Muscle of leg (tissue), 11 donors: Measurements from ENCODE around the gene PRKN. TPM values are rescaled to one million over a fixed set of nuclear protein-coding genes. Genes with fewer than 3 reads are reported as not detected.
A peak's percentile ranks its signal among the peaks of the same experiment; 100 is the strongest.

Experiments
- DNase-seq: peaks from one replicate; pipeline ENCODE4 v3.0.0; 2013
- H3K27ac ChIP-seq: one replicate; pipeline ENCODE4 v1.5.1; 2013; ENCODE audit warnings: mild to moderate bottlenecking, low read length, control low read depth
- H3K27me3 ChIP-seq: one replicate; pipeline ENCODE4 v1.6.1; 2013; ENCODE audit warnings: low read length; ENCODE audit not compliant: control insufficient read depth, insufficient read depth
- H3K36me3 ChIP-seq: one replicate; pipeline ENCODE4 v1.6.1; 2013; ENCODE audit warnings: low read length; ENCODE audit not compliant: control insufficient read depth, insufficient read depth
- H3K4me1 ChIP-seq: one replicate; pipeline ENCODE4 v1.6.1; 2013; ENCODE audit warnings: low read length; ENCODE audit not compliant: control insufficient read depth, insufficient read depth
- H3K4me3 ChIP-seq: one replicate; pipeline ENCODE4 v1.5.1; 2013; ENCODE audit warnings: low read length, control low read depth
- H3K9me3 ChIP-seq: replicated peaks from 2 replicates; pipeline ENCODE4 v1.6.1; 2013; ENCODE audit warnings: low read depth, low read length; ENCODE audit not compliant: control insufficient read depth
- WGBS: methylation state at CpG from one replicate; pipeline ENCODE4 v1.1.5; 2013; ENCODE audit warnings: missing lambda C conversion rate; ENCODE audit not compliant: insufficient coverage; 5-methylcytosine and 5-hydroxymethylcytosine counted together
- polyA plus RNA-seq, 8 donors: library from polyadenylated mRNA; unstranded; fragments of 120-200 nt; gene quantifications; one replicate each; pipeline versions ENCODE4 v1.2.1 to v1.2.3, GENCODE V29; 2013; ENCODE audit warnings: inconsistent platforms in 1 of 8, low replicate concordance in 1 of 8; ENCODE audit not compliant: insufficient read length in 8 of 8, insufficient read depth in 1 of 8
- total RNA-seq: library from RNA; stranded (reverse); fragments of 120-200 nt; gene quantifications from one replicate; pipeline ENCODE4 v1.2.4, GENCODE V29; 2013

The PRKN gene
- total and polyA plus RNA-seq, 9 donors: 2.5 to 4.7 (median 3.9) TPM

DNA sequence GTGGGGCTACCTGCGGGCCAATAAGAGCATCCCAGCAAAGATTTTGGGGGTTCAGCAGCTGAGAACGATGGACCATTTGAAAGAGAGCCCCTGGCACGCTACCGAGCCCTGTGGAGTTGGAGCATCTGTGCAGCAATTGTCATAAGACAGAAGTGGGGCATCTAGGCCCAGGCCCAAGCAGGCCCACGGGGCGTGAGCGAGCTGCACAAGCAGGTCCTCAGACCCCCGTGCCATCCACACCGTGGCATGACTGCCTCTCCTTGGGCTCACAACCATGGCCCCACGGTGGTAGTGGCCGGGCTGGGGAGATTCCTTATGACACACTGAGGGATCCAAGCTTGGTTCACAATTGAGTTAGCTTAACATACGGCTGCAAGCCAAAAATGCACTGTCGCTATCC, 1350.5 kb downstream of the PRKN start:
- DNase-seq: no peak
- Histone ChIP-seq H3K27ac (no peak overlapping the region), H3K36me3 (no peaks in the 10 kb centered on the region), H3K4me3 (no peak overlapping the region), H3K9me3 (no peaks in the 10 kb centered on the region), H3K4me1 (peaks cover 12% of the 10 kb centered on the region), H3K27me3 (no peaks in the 10 kb centered on the region)
- WGBS: 89% methylated on average over 13 of the region's 13 CpGs

- Histone ChIP-seq H3K36me3 (no peaks in the 10 kb centered on the region), H3K4me1 (peaks cover 12% of the 10 kb centered on the region), H3K9me3 (no peaks in the 10 kb centered on the region), H3K27me3 (no peaks in the 10 kb centered on the region), H3K4me3 (no peak overlapping the region), H3K27ac (no peak overlapping the region)
- 90% methylated on average over 5 of the region's 11 CpGs for WGBS
- DNase-seq: no peak
Observed at GRCh38 chr6:161376367-161376766, 1351.2 kb downstream of the PRKN start.

DNA sequence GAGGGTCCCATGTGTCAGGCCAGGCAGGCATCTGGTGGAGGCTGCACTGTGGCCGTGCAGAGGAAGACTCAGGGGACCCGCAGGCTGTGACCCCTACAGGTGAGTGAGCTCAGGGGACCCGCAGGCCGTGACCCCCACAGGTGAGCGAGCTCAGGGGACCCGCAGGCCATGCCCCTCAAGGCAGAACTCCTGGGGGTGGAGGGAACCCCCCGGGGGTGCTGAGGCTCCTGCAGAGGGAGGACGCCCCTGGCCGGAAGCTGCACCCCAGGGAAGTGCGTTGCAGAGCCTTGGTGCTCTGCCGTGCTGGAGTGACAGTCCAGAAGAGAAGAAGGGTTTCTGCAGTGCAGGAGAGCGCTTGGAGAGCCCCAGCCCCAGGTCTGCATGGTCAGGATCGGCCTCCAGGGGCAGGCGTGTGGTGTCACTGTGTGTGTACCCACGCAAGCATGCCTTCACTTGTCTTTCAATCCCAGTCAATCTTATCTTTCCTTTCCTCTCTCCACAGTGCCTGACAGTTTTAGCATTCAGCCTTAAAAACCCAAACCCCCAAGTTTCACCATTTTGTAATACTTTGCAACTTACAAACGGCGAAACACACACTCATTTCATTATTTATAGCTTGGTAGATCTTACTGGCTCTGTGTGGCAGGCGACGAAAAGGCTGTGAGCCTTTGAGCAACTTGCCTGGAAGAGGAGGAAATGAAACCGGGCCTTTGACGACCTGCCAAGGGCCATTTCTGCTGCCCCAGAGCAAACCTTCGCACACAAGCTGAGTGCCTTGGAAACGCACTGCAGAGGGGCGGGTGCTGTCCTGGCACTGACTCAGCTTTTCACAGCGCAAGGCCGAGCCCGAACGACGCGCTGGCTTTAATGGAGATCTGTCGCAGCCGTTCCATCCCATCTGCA, 1352.3 kb downstream of the PRKN start:
- DNase-seq: peak; percentile 83
- Histone ChIP-seq H3K9me3 (no peaks in the 10 kb centered on the region), H3K4me1 (peaks cover 12% of the 10 kb centered on the region), H3K36me3 (no peaks in the 10 kb centered on the region), H3K27ac (no peak overlapping the region), H3K27me3 (no peaks in the 10 kb centered on the region), H3K4me3 (no peak overlapping the region)
- WGBS: 28% methylated on average over 26 of the region's 32 CpGs

DNA sequence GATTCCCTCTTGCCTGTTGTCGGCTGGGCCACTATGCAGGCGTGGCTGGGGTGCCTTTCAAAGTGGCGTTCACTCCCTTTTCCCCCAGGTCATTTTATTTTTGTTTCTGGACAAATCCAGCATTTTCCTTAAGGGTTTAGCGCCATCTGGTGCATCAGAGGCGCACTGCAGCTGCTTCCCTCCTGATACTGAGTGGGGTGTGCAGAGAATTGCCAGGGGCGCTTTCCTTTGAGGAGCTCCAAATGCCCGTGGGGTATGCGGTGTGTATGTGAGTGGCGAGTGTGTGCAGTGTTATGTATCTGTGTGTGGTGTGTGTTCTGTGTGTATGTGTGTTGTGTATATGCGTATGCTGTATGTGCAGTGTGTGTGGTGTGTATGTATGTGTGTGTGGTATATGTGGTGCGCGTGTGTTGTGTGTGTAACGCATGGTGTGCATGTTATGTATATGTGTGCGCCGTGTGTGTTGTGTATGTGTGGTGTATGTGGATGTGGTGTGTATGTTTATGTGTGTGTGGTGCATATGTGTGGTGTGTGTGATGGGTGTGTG, 1353.6 kb downstream of the PRKN start:
- peak; percentile 70 for DNase-seq
- Histone ChIP-seq H3K9me3 (no peaks in the 10 kb centered on the region), H3K27me3 (no peaks in the 10 kb centered on the region), H3K36me3 (no peaks in the 10 kb centered on the region), H3K27ac (no peak overlapping the region), H3K4me1 (peaks cover 12% of the 10 kb centered on the region), H3K4me3 (no peak overlapping the region)
- WGBS: 44% methylated on average over 12 of the region's 15 CpGs

DNA sequence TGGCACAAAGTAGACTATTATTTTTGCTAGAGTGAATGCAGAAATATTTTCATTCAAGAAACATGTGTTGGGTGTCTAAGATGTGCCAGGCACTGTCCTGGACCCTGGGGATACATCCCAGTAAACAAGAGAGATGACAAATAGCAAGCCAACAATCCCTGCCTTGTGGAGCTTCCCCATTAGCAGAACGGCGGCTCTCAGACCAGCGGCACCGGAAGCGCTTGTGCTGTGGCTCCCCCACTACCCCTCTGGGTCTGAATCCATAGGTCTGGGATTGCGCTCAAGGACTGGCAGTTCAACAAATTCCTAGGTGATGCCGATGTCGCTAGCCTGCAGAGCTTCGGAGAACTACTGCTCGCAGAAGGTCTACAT, 1355.2 kb downstream of the PRKN start:
- Histone ChIP-seq H3K36me3 (no peaks in the 10 kb centered on the region), H3K4me1 (peaks cover 12% of the 10 kb centered on the region), H3K4me3 (no peak overlapping the region), H3K9me3 (no peaks in the 10 kb centered on the region), H3K27me3 (no peaks in the 10 kb centered on the region), H3K27ac (no peak overlapping the region)
- 89% methylated on average over 9 of the region's 10 CpGs for WGBS
- DNase-seq: no peak

- Histone ChIP-seq H3K9me3 (no peaks in the 10 kb centered on the region), H3K4me1 (peaks cover 9% of the 10 kb centered on the region), H3K27ac (no peak overlapping the region), H3K27me3 (no peaks in the 10 kb centered on the region), H3K4me3 (no peak overlapping the region), H3K36me3 (no peaks in the 10 kb centered on the region)
- DNase-seq: peak; percentile 66
- 0% methylated on average over 1 of the region's 9 CpGs for WGBS
Observed at GRCh38 chr6:161370880-161371279, 1356.7 kb downstream of the PRKN start.

DNA sequence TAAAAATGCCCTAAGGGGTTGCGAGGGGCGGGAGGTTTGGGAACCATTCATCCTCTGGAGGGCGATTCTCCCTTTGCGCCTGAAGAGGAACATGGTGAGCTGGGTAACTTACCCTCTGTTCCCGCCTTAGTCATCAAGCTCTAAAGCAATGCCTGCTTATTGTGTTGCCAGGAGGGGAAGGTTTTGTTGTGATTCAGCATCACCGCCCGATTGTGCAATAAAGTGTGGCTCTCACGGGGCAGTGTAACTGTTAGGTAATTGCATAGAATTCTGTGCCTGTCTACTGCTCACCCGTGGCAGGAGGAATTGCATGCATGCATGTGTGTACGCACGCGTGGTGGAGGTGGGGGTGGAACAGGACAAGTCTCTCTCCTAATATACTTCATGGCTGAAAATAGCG, 1358.2 kb downstream of the PRKN start:
- Histone ChIP-seq H3K27me3 (no peaks in the 10 kb centered on the region), H3K4me1 (peaks cover 2% of the 10 kb centered on the region), H3K9me3 (no peaks in the 10 kb centered on the region), H3K27ac (no peak overlapping the region), H3K36me3 (no peaks in the 10 kb centered on the region), H3K4me3 (no peak overlapping the region)
- 90% methylated on average over 2 of the region's 13 CpGs for WGBS
- DNase-seq: no peak

DNA sequence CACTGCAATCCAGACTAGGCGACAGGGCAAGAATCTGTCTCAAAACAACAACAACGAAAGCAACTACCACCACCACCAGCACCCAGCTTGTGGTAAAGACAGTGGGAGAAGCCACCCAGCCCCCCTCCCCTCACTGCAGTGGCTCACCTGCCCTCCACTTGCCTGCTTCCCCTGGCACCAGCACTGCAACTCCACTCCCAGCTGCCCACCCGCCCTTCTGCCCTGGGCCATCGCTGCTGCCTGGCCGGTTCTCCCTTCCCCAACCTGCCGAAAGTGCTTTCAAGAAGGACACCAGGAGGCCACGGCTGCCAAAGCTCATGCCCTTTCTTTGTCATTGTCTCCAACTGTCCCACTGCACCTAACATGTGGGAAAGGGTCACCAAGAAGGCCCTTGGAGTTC, 1359.1 kb downstream of the PRKN start:
- no peak for DNase-seq
- Histone ChIP-seq H3K9me3 (peaks cover under 1% of the 10 kb centered on the region), H3K27ac (no peak overlapping the region), H3K27me3 (no peaks in the 10 kb centered on the region), H3K4me1 (no peaks in the 10 kb centered on the region), H3K4me3 (no peak overlapping the region), H3K36me3 (no peaks in the 10 kb centered on the region)
- WGBS: 89% methylated on average over 5 of the region's 7 CpGs

GRCh38 chr6:161367472-161367871, 1360.1 kb downstream of the PRKN start:
- WGBS: 60% methylated on average over 12 of the region's 12 CpGs
- no peaks in the 10 kb centered on the region for H3K4me1 ChIP-seq
- no peaks in the 10 kb centered on the region for H3K36me3 ChIP-seq
- DNase-seq: no peak
- no peaks in the 10 kb centered on the region for H3K27me3 ChIP-seq
- no peak overlapping the region for H3K4me3 ChIP-seq
- H3K27ac ChIP-seq: no peak overlapping the region
- peaks cover 7% of the 10 kb centered on the region for H3K9me3 ChIP-seq

DNA sequence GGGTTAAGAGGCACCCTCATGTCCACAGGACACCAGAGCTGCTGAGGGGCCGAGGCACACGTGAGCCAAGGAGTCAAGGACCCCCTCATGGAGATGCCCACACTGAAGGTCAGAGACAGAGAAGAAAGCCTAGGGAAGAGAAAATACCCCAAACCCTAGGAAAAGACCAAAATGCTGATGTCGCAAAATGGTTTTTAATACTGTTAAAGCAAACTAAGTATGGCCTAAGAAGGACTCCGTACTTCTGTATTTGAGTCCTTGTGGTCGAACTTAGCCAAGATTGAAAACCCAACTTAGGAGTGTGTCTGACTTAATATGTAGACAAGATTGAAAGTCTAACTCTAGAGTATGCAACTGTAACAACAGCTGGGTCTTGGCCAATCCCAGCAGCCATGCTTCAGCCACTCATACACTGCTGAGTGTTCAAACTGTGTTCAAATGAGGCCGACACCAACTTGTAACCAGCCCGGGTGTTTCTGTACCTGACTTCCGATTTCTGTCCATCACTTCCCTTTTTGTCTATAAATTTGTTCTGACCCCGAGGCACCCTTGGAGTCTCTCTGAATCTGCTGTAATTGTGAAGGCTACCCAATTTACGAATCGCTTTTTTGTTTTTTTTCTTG, 1361.2 kb downstream of the PRKN start:
- Histone ChIP-seq H3K27me3 (no peaks in the 10 kb centered on the region), H3K9me3 (peaks cover 10% of the 10 kb centered on the region)
- WGBS: 90% methylated on average over 5 of the region's 11 CpGs

More for the DNA sequence above, 1361.2 kb downstream of the PRKN start:
- no peak overlapping the region for H3K27ac ChIP-seq
- no peak overlapping the region for H3K4me3 ChIP-seq
- no peak for DNase-seq
- no peaks in the 10 kb centered on the region for H3K4me1 ChIP-seq
- H3K36me3 ChIP-seq: no peaks in the 10 kb centered on the region
